Right renal cortex interstitium (tissue), 3 donors: Measurements from ENCODE around the gene GNL1. TPM values are rescaled to one million over a fixed set of nuclear protein-coding genes. Genes with fewer than 3 reads are reported as not detected.

Source experiments
- DNase-seq, 3 donors: peaks; one replicate each; pipeline ENCODE4 v3.0.0-alpha.2; 2013; ENCODE audit warnings: low read depth in 3 of 3, low spot score in 2 of 3
- polyA plus RNA-seq, 3 donors: library from polyadenylated mRNA; unstranded; fragments of 120-200 nt; gene quantifications; one replicate each; pipeline ENCODE4 v1.2.1, GENCODE V29; 2013; ENCODE audit not compliant: insufficient read length in 3 of 3

Gene GNL1
- polyA plus RNA-seq, 3 donors, result 75.7 to 89.8 (median 80.4) TPM

DNA sequence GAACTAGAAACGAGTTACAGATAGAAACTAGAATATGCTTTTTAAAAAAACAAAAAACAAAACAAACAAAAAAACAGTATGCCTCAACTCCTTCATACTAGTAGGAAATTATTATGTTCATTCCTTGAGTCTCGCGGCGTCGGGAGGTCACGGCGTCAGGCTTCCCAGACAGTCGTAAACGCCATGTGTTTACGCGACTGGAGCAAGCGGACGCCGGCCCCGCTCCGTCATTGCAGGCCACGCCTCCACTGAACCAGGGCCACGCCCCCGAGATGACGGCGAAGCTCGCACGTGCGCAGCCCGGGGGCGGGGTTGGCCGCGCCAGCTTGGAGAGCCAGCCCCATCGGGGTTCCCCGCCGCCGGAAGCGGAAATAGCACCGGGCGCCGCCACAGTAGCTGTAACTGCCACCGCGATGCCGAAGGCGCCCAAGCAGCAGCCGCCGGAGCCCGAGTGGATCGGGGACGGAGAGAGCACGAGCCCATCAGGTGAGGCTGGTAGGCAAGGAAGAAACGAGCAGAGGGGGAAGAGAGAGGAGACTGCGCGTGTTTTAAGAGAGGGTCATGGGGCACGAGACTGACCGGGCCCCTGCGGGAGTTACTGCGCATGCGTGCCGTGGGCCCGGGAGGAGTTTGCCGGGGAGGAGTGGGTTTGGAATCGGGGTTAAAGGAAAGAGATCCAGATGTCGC lies 14.9 kb upstream of the GNL1 start, which contains the start of gene ABCF1:
Gene ABCF1, plus strand, starts transcription at position 368 of the 687 bp plus-strand sequence. Its CDS starts 46 bp downstream, at position 414.
- DNase-seq, result peak; percentile 90 to 95 (median 94)

DNA sequence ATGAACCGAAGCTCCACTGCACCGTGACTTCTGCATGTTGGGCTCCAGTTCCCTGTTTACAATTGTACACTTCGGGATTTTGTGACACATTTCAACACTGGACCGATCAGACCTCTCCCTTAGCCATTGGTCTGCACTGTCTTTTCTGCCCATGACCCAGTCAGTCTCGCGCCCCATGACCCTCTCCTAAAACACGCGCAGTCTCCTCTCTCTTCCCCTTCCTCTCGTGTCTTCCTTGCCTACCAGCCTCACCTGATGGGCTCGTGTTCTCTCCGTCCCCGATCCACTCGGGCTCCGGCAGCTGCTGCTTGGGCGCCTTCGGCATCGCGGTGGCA lies 14.4 kb upstream of the GNL1 start:
- DNase-seq, result no peak

DNA sequence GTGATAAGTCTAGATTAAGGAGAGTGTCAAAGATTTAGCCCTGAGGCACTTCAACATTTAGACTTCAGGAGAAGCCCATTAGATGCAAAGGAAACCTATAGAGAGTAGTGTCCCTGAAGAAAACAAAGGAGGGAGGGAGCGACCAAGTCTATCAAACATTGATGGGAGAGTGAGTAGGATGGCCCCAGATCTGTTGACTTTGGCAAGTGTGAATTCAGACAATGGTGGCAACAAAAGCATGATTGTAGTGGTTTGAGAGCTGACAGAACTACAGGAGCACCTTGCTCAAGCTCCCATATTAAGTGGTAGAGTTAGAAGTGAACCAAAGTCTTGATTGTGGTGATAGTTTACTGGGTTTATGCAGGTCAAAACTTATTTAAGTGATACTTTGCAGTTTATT lies 14.0 kb upstream of the GNL1 start:
- DNase-seq, result no peak

DNA sequence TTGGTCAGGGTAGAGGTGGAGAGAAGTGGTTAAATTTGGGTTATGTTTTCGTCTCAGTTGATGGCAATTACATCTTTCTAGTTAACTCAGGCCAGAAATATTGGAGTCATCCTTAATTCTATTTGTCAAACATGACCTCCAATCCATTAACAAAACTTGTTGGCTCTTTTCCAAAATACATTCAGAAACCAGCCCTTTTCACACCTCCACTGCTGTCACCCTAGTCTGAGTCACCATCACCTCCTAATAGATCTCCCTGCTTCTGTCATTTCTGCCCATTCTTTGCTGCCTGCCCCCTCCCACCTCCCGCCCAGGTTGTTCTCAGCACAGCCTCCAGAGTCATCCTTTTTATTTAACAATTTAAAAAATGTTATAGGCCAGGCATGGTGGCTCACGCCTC lies 12.0 kb upstream of the GNL1 start:
- DNase-seq, result no peak

DNA sequence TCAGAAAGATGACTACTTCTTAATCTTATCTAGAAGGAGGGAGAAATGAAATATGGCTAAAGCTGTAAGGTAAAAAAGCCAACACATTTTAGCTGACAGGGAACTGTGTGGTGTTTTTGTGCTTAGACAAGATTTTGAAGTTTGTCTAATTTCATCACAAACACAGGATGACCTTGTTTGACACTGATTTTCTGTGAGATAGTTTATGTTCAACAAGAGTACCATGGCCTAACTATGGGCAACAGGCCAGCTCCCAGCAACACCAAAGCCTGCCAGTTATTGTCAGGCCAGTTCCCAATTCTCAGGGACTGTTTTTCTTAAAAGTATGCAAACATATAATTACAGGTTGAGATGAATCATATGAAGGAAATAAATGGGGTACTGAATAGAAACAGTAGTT lies 9.5 kb upstream of the GNL1 start:
- no peak for DNase-seq

DNA sequence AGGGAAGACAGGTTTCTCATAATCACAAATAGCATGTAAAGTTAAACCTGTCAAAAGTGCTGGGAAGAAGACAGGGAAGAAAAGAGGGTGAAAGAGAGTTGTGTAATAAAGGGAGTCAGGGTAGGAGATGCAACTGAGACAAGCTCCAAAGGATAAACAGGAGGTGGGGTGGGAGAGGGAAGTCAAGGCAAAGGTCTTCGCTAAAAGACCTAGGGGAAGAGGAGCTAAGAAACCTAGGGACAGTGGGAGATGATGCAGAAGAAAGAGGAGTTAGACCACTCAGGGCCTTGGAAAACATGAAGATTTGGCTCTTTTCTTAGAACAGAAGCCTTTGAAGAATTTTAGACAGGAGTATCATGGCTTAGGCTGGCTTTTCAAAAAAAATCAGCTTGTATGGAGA lies 7.8 kb upstream of the GNL1 start:
- DNase-seq, result no peak

DNA sequence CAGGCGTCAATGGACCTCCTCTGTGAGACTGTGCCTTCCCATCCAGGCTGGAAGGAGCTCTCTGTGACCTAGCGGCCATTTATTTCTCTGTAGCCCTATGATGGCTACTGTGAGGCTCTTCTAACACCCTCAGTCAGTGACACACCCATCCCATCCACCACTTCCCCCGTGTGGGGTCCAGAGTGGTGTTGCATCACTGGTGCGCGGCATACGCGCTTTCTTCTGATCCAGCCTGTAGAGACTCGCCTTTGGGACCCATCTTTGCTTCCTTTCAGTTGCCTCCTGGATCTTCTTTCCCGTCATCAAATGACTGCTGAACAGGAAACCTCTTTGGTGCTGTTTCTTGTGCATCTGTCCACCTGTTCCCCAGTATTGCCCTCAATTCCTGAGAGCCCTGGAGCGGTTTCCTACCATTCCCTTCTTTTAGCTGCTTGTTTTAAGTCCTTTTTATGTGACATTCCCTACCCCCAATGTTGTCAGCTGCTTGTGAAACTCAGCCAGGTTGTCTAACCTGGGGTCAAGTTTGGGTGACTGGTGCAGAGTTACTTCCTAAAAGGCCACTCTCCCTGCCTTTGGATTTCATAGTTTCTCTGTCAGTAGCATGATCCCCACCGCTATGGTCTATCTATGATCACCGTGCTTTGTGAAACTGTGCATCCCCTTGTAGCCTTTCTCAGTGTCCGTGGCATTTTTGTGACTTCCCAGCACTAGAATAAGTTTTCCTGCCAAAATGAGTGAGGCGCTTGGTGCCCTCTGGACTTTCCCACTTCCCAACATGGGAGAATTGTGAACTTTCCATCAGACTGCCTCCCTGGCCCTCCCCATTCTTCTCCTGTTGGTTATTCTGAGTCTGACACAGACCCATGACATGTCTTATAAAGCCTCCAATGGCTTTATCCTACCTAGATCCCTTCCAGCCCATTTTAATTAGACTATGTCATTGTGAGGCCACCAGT lies 6.5 kb upstream of the GNL1 start:
- no peak for DNase-seq

DNA sequence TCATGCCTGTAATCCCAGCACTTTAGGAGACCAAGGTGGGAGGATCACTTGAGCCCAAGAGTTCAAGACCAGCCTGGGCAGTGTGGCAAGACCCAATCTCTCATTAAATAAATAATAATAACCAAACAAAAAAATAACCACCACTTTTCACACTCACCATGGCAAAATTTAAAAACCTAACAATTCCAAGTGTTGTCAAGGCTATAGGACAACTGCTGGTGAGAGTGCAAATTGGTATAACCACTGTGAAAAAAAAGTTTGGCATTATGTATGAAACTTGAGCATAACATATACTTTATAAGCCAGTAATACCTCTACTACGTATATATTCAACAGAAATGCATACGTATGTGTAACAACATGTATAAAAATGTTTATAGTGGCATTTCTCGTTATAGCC lies 4.6 kb upstream of the GNL1 start:
- DNase-seq, result no peak

DNA sequence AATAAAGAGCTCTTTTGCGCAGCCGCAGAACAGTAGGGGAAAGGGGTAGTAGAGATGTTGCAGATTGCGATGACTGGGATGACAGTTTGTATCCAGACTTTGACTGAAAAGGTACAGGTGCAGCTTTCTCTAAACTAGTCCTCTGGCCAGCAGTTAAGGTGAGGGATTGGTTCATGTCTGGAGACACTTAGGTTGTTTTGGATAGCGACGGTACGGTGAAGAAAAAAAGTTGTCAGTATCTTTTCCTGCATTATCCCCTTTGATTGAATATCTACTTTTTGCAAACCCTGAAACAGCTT lies 1.3 kb upstream of the GNL1 start:
- no peak for DNase-seq

DNA sequence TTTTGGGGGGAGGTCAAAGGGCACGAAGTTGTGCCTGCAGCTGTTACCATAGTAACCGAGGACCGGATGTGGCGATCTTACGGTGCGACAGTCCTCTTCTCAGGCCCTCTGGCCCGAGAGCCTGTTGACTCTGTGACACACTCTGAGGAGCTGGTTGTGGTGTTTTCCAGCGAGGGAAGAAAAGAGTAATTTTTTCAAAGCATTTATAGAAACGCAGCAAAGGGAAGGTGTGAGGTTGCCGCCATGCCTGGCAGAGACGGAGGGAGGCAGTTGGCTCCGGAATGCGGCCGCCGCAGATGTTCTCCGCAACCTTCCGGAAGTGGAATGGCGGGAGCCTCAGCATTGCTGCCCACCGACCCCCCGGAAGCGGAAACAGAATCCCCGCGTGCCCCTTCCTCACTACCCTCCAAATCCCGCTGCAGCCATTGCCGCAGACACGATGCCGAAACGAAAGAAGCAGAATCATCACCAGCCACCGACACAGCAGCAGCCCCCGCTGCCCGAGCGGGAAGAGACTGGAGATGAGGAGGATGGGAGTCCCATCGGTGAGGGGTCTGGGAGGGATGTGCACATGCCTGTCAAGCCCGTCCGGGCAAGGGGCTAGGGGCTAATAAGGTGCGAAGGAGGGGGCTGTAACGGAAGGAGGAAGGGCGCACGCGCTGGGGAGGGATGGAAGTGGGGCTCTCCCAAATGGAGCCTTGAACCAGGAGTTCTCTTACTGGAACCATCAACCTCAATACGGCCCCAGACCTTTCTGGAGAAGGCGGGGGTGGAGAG lies 805 bp upstream of the GNL1 start, which contains the start of gene PRR3:
Gene PRR3, plus strand, starts transcription at position 390 of the 777 bp plus-strand sequence. Its CDS starts 50 bp downstream, at position 440.
- peak; percentile 90 to 94 (median 91) for DNase-seq

DNA sequence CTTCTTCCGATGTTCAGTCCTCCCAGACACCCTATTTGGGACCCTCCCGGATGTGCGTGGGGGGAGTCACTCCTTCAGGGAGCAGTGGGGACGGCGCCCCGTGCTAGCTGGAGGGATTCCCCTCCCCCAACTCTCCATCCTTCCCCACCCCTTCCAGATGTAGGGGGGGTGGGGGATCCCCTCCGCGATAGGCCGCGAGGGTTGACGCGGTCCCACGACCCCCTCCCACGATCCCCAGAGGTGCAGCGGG lies 548 bp downstream of the GNL1 start:
- no peak for DNase-seq

DNA sequence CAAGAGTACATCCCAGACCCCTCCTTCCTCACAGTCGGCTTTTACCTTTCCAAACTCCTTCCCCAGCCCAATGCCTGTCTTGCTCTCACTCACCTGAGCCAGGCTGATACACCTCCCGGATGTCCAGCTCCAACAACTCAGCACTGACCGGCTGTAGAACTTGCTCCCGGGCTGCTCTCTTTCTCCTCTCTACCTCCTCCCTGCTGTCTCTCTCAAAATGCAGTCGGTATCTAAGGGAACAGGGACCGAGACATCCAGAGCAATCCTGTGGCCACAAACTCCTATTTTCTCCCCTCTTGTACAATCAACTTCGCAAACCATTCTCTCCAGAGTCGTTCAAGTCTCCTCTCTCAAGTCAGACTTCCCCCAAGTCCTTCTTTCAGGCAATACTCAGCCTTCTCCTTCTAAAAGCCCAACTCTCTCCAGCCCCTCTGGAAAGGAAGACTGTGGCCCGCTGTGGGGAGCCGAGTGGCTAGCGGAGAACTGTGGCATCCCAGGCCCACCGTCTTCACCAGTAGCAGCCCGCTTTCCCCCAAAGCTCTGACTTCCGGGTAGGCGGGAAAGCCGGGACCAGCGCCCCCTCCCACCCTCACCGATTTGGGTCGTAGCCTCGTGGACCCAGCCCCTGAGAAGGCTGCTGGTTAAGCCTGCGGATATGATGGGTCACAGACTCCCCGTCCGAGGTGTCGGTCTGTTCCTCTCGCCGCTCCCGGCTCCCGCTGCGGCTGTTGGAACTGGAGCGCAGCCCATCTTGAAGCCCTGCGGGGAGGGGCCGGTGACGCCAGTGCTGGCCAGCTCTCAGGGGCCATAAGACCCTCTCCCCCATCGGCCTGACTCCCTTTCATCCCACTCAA lies 1.1 kb downstream of the GNL1 start:
- DNase-seq, result peak in 1 of 3 donors; percentile 54

DNA sequence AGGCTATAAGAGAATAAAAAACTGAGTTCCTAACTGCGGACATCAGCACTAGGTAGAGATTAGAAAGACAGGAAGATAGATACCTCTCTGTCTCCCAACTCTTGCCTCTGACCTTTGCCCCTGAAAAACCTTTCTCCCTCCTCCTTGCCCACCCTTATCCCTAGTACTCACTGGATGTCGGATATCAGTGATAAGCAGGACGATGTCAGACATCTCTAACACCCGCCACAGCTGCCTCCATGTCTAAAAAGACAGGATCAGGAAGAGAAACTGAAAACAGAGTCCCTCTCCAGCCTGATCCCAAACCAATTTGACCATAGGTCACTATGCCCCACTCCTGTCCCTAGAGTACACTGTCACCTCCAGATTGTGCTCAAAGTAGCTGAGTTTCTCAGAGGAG lies 1.9 kb downstream of the GNL1 start:
- DNase-seq, result no peak

DNA sequence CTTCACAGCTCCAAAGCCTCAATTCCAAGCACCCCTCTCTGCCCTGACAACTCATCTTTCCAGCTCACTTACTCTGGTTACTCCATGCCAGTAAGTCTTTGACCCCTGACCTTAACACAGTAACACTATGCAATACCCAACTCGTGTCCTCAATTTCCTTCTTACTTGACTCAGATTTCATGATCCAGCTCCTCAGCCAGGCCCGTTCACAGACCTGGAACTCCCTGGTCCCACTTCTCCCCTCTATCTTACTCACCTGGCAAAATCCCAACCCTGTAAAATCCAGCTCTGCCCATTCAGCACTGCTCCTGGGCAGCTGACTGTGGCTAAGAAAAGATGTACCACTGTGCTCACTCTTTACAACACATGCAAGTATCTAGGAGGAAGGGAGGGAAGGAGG lies 7.9 kb downstream of the GNL1 start:
- no peak for DNase-seq

DNA sequence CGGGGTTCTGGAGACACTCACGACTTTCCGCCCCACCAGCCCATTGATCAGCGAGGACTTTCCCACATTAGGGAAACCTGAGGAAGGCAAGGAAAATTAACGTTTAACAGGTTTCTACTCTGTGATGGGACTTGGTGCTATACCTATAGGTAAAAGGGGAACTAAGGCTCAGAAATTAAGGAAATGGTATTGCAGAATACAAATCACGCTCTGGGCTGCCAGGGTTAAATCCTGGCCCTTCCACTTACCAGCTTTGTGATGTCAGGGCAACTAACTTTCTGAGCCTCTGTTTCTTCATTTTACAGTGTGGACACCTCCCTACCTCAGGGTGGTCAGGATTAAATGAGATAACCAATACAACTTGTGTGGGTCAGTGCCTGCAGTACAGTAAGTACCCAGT lies 8.8 kb downstream of the GNL1 start:
- DNase-seq, result no peak

DNA sequence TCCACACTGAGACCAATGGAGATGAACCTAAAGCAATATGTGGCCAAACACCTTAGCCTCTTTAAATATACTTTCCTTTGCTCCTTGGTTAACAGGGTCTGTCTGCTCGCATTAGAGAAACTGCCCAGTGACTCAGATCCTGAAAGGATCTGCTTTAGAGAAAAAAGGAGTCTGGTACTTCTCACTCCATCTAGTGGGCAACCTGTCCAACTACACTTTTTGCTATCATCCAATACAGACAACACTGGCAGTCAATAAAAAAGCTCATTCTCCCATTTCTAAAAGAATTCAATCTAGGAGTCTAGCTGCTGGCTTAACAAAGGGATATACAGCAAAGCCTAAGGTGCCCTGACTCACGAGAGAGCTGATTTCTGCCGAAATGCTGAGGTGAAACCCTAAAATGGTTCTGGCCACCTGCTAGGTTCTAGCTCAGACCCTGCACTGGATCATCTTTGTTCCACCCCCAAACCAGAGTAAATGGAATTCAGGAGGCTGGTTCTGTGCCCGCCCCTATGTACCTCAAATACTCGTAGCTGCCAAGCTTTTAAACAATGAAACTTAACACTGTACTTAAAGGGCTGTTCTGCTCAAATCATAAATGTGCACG lies 11.5 kb downstream of the GNL1 start:
- DNase-seq, result no peak

DNA sequence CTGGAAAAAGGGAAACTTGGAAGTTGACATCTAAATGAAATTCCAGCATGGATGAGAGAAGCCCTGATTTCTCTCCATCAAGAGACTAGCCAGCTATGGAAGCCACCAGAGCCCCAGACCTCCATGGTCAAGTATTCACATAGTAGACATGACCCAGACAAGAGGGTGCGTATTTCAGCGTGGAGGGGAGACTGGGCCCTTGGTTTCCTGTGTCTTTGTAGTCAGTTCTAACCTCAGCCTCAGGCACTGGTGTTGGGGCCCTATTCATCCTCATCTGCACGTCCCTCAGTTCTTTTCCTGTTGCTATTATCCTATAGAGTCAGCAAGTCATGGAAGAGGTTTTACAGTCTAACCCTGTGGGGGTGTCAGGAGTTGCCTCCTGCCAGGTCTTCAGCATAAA lies 12.5 kb downstream of the GNL1 start:
- DNase-seq, result no peak

DNA sequence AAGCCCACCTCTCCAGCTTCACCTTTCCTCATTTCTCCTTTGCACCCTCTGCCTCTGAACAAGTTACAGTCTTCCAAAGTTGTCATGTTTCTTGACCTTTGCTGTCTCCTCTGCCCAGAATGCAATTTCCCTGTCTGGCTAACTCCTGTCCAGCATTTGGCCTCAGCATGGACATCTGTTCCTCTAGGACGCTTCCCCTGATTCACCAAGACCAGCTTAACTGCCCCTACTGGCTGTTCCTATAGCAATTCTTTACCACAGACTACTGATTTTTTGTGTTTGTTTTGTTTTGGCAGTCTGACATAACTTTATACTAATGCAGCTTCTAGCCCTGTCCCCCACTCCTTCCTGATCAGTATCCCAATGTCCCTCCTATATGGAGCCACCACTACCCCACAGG lies 13.4 kb downstream of the GNL1 start:
- DNase-seq, result no peak

DNA sequence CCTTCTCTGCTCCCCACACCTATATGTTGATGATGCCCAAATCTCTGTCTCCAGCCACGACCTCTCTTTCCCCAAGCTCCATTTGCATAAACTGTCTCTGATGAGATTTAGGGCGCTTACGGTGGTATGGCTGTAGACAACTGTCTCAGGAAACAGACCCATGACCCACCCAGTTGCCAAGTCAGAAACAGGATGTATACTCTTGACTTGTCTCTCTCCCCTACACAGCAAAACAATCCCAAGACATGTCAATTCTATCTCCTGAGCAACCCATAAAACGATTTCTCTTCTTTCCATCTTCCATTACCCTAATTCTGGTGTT lies 13.9 kb downstream of the GNL1 start:
- DNase-seq, result no peak
